ENCODE measurements around the gene TXNRD2.
"Not testable (repeated sequence)": the region's sequence is repeated elsewhere in the genome, so short reads cannot be mapped to it uniquely, and the experiment has no call there.

Gene TXNRD2

DNA sequence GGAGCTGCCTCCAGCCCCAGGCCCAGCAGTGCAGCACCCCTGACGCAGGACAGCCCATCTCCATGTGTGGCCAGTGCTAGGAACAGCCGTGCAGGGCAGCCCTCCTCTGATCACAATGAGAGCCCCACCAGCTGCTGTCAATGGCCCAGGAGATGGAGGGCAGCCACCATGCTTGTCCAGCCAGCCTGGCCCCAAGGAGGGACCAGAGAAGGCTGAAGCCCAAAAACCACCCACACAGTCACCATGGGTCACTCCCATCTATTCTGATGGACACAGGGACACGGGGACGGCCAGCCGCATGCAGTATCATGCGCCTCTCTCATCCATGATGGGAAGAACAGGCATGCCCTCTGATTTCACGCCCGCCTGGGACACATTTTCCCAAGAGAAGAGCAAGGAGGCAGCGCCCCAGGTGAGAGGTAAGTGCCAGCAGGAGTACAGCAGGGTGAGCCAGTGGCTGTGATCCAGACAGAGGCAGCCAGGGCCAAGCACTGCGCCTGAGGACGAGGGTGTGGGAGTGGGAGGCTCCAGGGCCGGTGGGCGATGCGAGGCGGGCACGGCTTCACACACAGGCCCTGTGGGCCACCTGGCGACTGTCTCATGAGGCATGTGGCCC, 53.4 kb downstream of the TXNRD2 start:
- ATAC-seq (no peak), DNase-seq (no peak)
- Mint-ChIP-seq H3K4me1 (peaks cover 74% of the 10 kb centered on the region), H3K9me3 (no peaks in the 10 kb centered on the region), H3K27me3 (no peaks in the 10 kb centered on the region), H3K27ac (peak overlapping the region in 1 of 2 donors; percentile 7), H3K4me3 (no peak overlapping the region)

DNA sequence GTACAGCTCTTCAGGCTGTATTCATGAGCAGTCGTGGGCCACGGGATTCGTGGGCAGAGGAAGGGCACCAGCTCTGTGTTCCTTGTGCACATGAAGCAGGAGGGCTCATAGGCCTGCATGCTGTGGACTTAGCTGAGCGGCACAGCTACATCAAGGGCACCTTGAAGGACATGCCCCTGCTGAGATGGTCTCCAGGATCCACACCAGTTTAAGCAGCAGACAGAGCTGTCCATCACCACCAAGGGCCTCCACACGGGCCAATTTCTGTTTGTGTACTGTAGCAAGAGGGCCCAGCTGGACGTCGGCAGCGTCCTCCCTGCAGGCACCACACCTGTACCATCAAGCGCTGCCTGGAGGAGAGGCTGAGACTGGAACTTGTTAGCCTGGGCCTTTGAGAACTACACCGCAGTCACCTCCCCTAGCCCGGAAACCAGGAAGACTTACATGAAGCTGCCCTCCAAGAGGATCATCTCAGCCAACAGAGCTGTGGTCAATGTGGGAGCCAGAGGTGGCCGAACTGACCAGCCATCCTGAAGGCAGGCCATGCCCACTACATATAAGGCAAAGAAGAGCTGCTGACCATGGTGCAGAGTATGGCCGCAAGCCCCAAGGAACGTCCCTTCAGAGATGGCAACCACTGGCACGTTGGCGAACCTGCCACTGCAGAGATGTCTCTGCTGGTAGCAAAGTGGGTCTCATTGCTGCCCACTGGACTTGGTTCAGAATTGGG, 54.2 kb downstream of the TXNRD2 start:
- Mint-ChIP-seq H3K27me3 (no peaks in the 10 kb centered on the region), H3K4me1 (peaks cover 66% of the 10 kb centered on the region), H3K4me3 (peak overlapping the region; percentile 19 to 49), H3K9me3 (no peaks in the 10 kb centered on the region), H3K27ac (peak overlapping the region; percentile 74 to 86)
- no peak for DNase-seq
- no peak for ATAC-seq

DNA sequence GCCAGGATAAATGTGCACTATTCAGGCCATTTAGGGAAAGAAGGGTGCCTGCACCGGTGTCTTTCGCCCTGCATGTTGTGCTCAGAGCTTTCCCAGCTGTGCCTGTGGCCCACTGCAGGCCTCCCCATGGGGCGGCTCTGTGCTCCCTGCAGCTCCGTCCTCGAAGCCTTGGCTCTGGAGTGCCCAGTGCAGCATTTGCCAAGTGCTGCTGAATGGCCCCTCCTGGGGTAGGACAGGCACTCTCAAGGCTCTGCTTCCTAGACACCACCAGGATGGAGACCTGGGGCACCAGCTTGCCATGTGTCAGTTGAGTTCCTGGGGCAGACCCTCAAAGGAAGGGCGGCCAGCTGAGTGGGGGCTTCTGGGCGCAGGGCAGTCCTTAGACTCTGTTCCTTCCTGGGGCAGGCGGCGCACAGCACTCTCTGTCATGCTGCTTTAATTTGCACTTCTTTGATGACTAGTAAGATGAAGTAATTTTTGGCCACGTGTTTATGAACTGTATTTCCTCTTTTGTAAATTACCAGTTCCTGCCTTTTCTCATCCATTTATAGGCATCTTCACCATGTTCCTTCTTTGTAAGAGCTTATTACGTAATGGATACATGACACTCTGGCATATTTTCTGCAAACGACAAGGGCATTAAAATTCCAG, 54.9 kb downstream of the TXNRD2 start:
- no peaks in the 10 kb centered on the region for H3K27me3 Mint-ChIP-seq
- H3K4me1 Mint-ChIP-seq = peaks cover 59% of the 10 kb centered on the region
- ATAC-seq (peak; percentile 24), DNase-seq (no peak)
- H3K9me3 Mint-ChIP-seq = no peaks in the 10 kb centered on the region
- H3K27ac Mint-ChIP-seq = peak overlapping the region; percentile 74 to 86
- peak overlapping the region; percentile 19 to 49 for H3K4me3 Mint-ChIP-seq

GRCh38 chr22:19885841-19886592, 55.6 kb downstream of the TXNRD2 start:
- Mint-ChIP-seq H3K27ac (peak overlapping the region; percentile 88 to 95), H3K4me1 (peaks cover 52% of the 10 kb centered on the region), H3K9me3 (no peaks in the 10 kb centered on the region), H3K4me3 (peak overlapping the region; percentile 38 to 69), H3K27me3 (no peaks in the 10 kb centered on the region)
- DNase-seq (no peak), ATAC-seq (no peak)

DNA sequence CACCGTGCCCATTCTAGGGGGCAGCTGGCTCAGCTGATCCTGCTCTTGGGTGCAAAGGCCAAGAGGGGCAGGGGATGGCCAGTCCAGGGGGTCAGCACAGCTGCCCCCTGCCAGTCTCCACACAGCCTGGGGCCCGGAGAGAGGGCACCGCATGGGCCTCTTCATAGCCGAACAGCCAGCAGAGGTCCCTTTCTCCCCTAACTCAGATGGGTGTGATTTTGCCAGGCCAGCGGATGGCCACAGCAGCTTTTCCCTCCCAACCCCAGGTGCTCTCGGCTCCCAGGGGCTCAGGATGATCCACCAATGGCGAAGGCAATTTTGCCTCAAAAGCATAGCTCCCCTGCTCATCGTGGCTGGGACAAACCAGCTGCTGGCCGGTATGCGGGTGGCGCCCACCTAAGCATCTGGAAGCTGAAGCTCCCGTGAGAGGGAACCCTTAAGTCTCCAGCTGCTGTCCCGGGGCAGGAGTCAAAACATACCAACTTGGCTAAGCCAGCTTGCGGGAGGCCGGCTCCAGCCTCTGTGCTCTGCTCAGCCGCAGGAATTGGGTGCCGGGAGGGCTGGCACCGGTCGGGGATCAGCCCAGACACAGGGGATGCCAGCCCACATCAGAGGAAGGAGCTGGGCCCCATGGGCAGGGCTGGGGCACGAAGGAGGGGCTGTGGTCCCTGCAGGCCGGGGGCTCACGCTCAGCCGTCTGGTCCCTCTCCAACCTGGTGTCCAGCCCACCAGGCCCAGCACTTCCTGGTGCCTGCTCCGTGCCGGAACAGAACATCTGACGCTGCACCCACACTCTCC, 56.5 kb downstream of the TXNRD2 start:
- peak; percentile 7 for ATAC-seq

GRCh38 chr22:19884161-19884953, 57.3 kb downstream of the TXNRD2 start:
- Mint-ChIP-seq H3K4me3 (no peak overlapping the region), H3K9me3 (no peaks in the 10 kb centered on the region), H3K27me3 (no peaks in the 10 kb centered on the region), H3K27ac (no peak overlapping the region), H3K4me1 (peaks cover 38% of the 10 kb centered on the region)
- DNase-seq = no peak
- ATAC-seq = no peak

More for the DNA sequence above, 56.5 kb downstream of the TXNRD2 start:
- Mint-ChIP-seq H3K4me3 (peak overlapping the region; percentile 38 to 69), H3K4me1 (peaks cover 43% of the 10 kb centered on the region), H3K27me3 (no peaks in the 10 kb centered on the region), H3K27ac (peak overlapping the region; percentile 88 to 95), H3K9me3 (no peaks in the 10 kb centered on the region)
- DNase-seq = no peak

DNA sequence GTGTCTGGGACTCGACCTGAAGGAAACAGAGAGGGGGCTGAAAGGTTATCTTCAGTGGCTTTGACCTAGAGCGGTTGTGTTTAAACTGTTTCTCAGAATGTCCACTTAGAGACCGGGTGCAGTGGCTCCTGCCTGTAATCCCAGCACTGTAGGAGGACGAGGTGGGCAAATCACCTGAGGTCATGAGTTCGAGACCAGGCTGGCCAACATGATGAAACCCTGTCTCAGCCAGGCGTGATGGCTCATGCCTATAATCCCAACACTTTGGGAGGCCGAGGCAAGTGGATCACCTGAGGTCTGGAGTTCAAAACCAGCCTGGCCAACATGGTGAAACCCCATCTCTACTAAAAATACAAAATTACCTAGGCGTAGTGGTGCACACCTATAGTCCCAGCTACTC, 58.2 kb downstream of the TXNRD2 start:
- H3K27me3 Mint-ChIP-seq, H3K4me3 Mint-ChIP-seq, DNase-seq, H3K9me3 Mint-ChIP-seq, ATAC-seq: not testable (repeated sequence)
- Mint-ChIP-seq H3K27ac (peak overlapping the region in 1 of 2 donors; percentile 27), H3K4me1 (peaks cover 37% of the 10 kb centered on the region)

- no peak for ATAC-seq
- Mint-ChIP-seq H3K9me3 (no peaks in the 10 kb centered on the region), H3K4me1 (peaks cover 30% of the 10 kb centered on the region), H3K27me3 (no peaks in the 10 kb centered on the region), H3K4me3 (no peak overlapping the region), H3K27ac (no peak overlapping the region)
- DNase-seq = no peak
Observed at GRCh38 chr22:19882446-19883381, 58.9 kb downstream of the TXNRD2 start.

DNA sequence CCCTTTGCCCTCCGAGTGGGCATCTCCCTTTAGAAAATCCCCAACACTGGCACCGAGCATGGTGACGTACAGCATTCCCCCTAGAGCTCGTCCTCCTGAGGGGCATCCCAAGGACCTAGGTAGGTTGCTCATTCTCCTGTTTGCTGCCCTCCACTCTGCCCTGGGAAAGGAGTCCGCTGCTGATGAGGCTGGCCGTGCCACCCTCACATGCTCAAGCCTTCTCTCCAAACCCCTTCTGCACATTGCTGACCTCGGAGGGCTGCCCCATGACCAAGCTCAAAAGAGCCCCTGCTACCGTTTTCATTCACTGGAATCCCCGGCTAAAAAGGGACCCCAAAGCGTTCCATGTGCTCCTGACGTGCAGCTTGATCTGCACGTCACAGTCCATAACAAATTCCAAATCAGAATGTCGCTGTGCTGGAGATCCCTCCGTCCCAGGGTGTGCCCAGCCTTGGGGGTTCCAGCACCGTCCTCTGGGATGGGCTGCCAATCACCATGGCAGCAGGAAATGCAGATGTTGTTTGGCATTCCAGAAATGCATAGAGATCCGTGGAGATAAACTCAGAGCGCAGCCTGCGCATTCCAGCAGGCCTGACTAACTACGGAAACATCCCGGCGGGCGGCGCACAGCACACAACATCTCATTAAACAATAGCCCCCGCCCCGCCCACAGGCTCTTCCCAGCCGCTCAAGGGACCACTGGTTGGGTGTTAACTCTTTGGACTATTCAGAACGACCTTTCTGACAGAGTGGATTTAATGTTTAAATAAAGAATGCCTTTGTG, 60.6 kb downstream of the TXNRD2 start:
- no peak overlapping the region for H3K27ac Mint-ChIP-seq
- H3K27me3 Mint-ChIP-seq = no peaks in the 10 kb centered on the region
- no peaks in the 10 kb centered on the region for H3K9me3 Mint-ChIP-seq
- peaks cover 12% of the 10 kb centered on the region for H3K4me1 Mint-ChIP-seq
- ATAC-seq (no peak), DNase-seq (no peak)
- H3K4me3 Mint-ChIP-seq = no peak overlapping the region

DNA sequence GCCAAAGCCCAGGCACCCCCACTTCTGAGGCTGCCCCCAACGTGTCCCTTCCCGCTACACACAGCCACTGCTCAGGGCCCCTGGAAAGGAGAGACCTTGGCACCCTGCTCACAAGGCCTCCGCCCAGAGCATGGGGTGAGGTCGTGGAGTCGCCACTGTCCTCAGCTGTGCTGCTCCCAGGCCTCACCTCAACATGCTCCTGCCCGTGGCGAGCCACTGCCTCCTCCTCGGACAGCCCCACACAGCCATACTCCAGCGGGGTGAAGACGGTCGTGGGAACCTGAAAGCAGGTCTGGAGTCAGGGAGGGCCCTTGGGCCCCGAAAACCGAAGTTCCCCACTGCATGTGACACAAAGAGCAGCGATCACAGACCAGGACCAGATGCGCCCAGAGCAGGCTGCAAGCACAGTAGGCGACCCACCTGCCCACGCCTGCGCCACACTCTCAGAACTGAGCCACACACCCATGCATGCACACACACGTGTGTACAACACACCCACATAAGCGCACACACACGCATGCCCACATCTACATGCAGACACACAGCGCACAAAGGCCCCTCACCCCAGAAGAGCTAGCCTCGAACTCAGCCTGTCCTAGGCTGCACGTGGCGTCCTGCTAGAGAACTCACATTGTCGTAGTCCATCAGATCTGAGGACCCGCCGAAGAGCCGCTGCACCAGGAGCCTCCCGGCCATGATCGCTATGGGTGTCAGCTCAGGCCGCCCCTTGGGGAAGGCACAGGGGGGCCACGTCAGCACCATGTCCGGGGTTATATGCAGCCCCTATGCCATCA, 61.4 kb downstream of the TXNRD2 start:
- ATAC-seq (no peak), DNase-seq (no peak)
- H3K27me3 Mint-ChIP-seq = no peaks in the 10 kb centered on the region
- H3K4me1 Mint-ChIP-seq = peaks cover 4% of the 10 kb centered on the region
- no peak overlapping the region for H3K4me3 Mint-ChIP-seq
- H3K27ac Mint-ChIP-seq = no peak overlapping the region
- no peaks in the 10 kb centered on the region for H3K9me3 Mint-ChIP-seq

- H3K27ac Mint-ChIP-seq = no peak overlapping the region
- H3K4me3 Mint-ChIP-seq = no peak overlapping the region
Observed at GRCh38 chr22:19879643-19879991, 62.0 kb downstream of the TXNRD2 start.

DNA sequence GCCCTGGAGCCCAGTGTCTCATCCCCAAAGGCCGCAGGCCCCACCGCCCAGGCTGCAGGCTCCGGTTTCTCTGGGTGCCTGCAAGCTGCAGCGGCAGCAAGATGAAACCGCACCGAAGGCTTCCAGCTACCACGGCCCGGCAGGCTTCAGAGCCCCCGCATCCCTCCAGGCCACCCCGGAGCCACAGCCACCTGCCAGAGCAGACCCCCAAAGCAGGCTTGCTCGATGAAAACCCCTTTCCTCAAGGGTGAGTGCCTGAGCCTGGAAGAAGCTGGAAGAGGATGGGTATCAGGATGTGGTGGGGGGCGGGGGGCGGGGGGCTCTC, 62.4 kb downstream of the TXNRD2 start:
- H3K27ac Mint-ChIP-seq = no peak overlapping the region
- DNase-seq = no peak
- no peak overlapping the region for H3K4me3 Mint-ChIP-seq
- peaks cover 7% of the 10 kb centered on the region for H3K4me1 Mint-ChIP-seq
- no peaks in the 10 kb centered on the region for H3K9me3 Mint-ChIP-seq
- H3K27me3 Mint-ChIP-seq = no peaks in the 10 kb centered on the region
- no peak for ATAC-seq

More at GRCh38 chr22:19879643-19879991, 62.0 kb downstream of the TXNRD2 start:
- DNase-seq (no peak), ATAC-seq (no peak)
- no peaks in the 10 kb centered on the region for H3K27me3 Mint-ChIP-seq
- no peaks in the 10 kb centered on the region for H3K9me3 Mint-ChIP-seq
- H3K4me1 Mint-ChIP-seq = peaks cover 3% of the 10 kb centered on the region
